ENCODE results near the gene MET. TPM values are rescaled to one million over a fixed set of nuclear protein-coding genes. Genes with fewer than 3 reads are reported as not detected.

The MET gene
- total RNA-seq, 2 donors from 2014 or later, result 0.33 to 3.6 TPM

DNA sequence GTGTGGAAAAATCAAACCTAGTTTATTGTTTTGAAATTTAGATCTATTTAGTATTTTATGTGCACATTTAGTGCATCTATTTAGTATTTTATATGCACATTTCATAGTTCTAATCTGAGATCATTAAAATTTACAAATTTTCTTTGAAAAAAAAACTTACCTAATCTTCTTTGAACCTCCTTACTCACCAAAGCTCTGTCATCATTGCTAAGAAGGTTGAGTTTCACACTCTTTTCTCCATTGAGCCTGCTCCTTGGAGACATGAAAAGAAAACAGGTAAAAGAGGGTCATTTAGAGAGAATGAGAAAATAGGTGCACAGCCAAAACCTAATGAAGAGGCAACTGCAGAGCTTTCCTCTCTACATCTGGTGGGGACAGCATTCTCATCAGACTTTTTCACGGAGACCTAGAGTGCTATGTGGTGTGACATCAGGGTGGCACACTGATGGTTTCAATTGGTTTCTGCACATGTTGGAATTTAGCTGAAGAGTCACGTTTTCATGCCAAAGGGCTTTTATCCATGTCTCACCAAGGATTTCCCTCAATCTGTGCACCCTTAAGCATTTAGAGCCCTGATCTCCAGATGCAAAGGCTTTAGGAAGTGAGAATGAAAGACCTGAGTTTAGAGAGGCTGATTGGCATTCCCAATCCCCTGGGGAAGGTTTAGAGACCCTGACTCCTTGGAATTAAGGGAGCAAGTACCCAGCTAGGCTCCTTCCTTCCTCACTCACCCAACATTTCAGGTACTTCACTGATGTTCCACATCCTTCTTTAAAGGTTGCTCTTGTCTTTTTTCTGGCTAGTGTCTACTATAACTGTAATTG, 101.1 kb downstream of the MET start:
- Mint-ChIP-seq H3K27me3 (peaks cover 0 to 9% of the 10 kb centered on the region in 2 donors), H3K4me3 (no peak overlapping the region), H3K36me3 (no peaks in the 10 kb centered on the region), H3K27ac (no peak overlapping the region), H3K4me1 (ENCODE audit: low read depth in 2 of 2) (no peaks in the 10 kb centered on the region), H3K9me3 (no peaks in the 10 kb centered on the region)
- DNase-seq (ENCODE audit: low spot score) (no peak), ATAC-seq (no peak)

DNA sequence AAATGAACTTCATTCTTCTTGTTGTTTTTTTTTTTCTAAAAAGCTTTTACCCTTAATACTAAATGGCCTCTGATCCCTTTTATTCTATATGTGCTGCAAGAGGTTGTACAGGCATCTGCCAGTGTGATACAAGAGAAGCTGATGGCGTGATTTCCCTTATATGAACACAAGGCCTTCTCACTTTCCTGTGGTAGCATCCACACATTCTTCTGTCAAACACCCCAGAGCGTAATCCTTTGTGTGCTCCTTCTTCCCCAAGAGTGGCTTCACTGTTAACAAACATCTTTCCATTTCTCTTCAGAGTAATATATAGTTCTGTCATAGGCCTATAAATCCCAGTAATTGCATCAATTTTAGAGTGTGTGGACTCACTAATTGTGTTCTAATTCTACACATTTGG, 104.0 kb downstream of the MET start:
- Mint-ChIP-seq H3K27ac (no peak overlapping the region), H3K4me3 (no peak overlapping the region), H3K9me3 (no peaks in the 10 kb centered on the region), H3K36me3 (no peaks in the 10 kb centered on the region), H3K27me3 (peaks cover 0 to 3% of the 10 kb centered on the region in 2 donors), H3K4me1 (ENCODE audit: low read depth in 2 of 2) (no peaks in the 10 kb centered on the region)
- no peak for DNase-seq (ENCODE audit: low spot score)
- no peak for ATAC-seq

DNA sequence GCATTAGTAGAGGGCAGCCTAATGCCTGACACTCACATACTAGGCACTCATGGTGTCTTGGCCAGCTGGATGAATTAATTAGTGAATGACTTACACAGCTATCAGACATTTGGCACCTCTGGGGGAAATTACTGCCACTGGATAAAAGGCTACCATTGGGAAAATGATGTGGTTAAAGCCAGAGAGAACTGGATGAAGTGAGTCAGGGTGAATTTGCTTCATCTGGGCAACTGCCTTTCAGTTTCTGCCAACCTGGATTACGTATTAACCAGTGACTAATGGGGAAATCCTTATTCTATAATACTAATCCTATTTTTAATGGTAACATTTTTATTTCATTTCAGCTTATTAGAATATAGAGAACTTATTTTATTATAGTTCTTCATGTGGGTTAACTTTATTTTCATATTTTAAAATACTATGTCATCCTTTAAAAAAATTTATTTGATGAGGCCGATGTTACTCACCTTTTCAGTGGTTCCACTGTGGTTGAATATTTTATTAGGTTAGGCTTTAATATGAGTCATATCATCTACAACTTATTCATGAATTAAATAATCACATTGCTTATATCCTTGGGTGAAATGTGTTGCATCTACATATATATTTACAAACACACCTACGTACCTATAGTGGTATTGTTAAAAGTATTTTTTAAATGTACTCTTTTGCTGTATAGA, 104.8 kb downstream of the MET start:
- no peak for DNase-seq (ENCODE audit: low spot score)
- ATAC-seq, result no peak
- no peaks in the 10 kb centered on the region for H3K36me3 Mint-ChIP-seq
- H3K4me1 Mint-ChIP-seq (ENCODE audit: low read depth in 2 of 2), result no peaks in the 10 kb centered on the region
- H3K4me3 Mint-ChIP-seq, result no peak overlapping the region
- no peaks in the 10 kb centered on the region for H3K9me3 Mint-ChIP-seq
- peaks cover 0 to 3% of the 10 kb centered on the region in 2 donors for H3K27me3 Mint-ChIP-seq
- H3K27ac Mint-ChIP-seq, result no peak overlapping the region

DNA sequence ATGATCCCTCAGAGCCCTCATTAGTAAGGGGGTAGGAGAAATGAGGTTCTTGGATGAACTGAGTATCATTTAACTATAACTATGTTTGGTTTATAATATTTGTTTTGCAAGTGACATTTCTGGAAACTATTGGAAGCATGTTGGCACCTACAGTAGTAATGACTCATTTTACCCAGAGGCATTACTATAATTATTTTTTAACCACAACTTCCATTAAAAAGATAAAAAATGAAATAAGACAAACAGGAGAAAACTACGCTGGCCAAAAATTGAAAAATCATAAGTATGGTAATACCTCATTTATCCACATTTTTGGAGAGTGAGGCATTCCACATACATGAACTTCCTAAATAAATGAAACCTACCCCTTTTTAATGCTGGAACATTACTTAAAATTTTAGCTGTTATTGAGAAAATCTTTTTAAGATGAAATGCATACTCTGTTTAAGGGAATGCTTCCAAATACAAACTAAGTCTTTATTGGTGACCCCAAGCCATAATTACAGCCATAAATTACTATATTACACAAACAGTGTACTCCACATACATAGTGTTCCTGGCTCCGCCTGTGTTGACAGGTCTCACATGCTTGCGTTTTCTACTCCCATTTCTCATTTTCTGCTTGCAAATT, 105.8 kb downstream of the MET start:
- H3K4me3 Mint-ChIP-seq, result no peak overlapping the region
- H3K4me1 Mint-ChIP-seq (ENCODE audit: low read depth in 2 of 2), result no peaks in the 10 kb centered on the region
- no peaks in the 10 kb centered on the region for H3K9me3 Mint-ChIP-seq
- DNase-seq (ENCODE audit: low spot score) (no peak), ATAC-seq (no peak)
- H3K27me3 Mint-ChIP-seq, result peaks cover 0 to 3% of the 10 kb centered on the region in 2 donors
- H3K36me3 Mint-ChIP-seq, result no peaks in the 10 kb centered on the region
- H3K27ac Mint-ChIP-seq, result no peak overlapping the region

DNA sequence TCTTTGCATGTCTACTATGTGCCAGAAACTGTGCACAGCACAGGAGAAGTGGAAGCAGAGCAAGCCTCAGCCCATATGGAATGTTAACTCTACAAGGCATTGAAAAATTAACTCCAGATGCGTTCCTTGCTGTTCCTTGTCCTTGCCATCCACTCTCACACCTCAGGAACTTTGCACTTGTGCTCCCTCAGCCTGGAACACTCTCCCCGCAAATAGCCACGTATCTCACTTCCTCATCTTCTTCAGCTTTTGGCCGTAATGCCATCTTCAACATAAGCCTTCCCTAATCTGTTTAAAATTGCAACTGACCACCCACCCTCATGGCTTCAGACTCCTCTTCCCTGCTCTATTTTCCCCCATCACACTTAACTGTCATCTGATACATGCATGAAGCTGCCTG, 107.2 kb downstream of the MET start:
- H3K27ac Mint-ChIP-seq, result no peak overlapping the region
- H3K36me3 Mint-ChIP-seq, result no peaks in the 10 kb centered on the region
- H3K4me3 Mint-ChIP-seq, result no peak overlapping the region
- DNase-seq (ENCODE audit: low spot score) (no peak), ATAC-seq (no peak)
- no peaks in the 10 kb centered on the region for H3K9me3 Mint-ChIP-seq
- H3K4me1 Mint-ChIP-seq (ENCODE audit: low read depth in 2 of 2), result no peaks in the 10 kb centered on the region
- no peaks in the 10 kb centered on the region for H3K27me3 Mint-ChIP-seq

DNA sequence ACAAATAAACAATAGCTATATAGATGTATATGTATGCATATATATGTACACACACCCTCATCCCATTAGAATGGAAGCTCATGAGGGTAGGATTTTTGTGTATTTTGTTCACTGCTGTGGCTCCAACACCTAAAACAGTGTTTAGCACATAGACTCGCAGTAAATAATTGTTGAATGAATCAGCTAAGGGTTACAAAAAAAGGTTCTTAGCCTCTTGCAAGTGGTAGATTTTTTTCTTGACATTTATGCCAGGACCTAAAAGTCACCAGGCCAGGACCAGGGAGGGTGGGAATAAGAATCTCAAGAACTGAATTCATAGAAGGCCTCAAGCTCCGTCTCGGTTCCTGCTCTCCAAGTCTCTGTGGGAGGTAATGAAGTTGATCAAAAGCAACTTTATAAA, 107.9 kb downstream of the MET start:
- H3K36me3 Mint-ChIP-seq, result no peaks in the 10 kb centered on the region
- H3K27ac Mint-ChIP-seq, result no peak overlapping the region
- H3K4me1 Mint-ChIP-seq (ENCODE audit: low read depth in 2 of 2), result no peaks in the 10 kb centered on the region
- H3K9me3 Mint-ChIP-seq, result no peaks in the 10 kb centered on the region
- no peaks in the 10 kb centered on the region for H3K27me3 Mint-ChIP-seq
- no peak for DNase-seq (ENCODE audit: low spot score)
- ATAC-seq, result no peak
- H3K4me3 Mint-ChIP-seq, result no peak overlapping the region

DNA sequence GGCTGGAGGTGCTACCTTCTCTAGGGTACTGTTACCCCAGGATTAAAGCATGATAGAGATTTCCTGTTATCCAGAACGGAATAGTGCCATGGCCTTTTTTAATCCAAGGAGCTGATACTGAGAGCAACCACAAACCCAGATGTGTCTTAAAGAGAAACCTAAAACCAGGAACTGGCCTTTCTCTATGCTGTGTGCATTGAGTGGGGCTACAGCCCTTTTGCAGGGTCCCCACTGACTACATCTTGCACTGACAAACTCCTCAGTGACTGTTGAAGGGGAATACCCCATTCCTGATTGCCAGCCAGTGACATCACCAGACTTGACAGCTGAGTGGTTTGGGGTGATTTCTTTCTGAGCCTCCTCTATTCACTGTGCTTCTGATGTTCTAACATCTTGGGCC, 108.5 kb downstream of the MET start:
- Mint-ChIP-seq H3K4me3 (no peak overlapping the region), H3K36me3 (no peaks in the 10 kb centered on the region), H3K27me3 (no peaks in the 10 kb centered on the region), H3K27ac (no peak overlapping the region), H3K4me1 (ENCODE audit: low read depth in 2 of 2) (no peaks in the 10 kb centered on the region), H3K9me3 (no peaks in the 10 kb centered on the region)
- ATAC-seq, result peak in 1 of 2 donors; percentile 28
- no peak for DNase-seq (ENCODE audit: low spot score)

DNA sequence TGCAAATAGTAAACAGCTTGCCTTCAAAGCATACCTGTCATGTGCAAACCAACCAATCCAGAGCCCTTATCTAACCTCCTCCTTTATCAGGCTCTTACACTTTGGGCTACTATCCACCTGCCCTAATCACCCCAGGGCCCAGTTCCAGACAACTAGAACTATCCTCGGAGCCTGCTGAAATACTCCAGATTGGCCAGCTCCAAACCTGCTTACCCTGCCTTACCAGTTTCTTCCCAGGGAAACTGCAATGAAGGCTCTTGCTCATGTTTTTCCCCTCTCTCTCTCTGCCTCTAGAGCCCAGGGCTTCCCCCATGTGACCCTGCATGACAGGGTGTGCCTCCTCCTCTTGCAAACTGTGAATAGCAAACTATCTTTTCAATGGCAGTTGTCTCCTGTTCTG, 109.0 kb downstream of the MET start:
- Mint-ChIP-seq H3K4me1 (ENCODE audit: low read depth in 2 of 2) (no peaks in the 10 kb centered on the region), H3K36me3 (no peaks in the 10 kb centered on the region), H3K27me3 (no peaks in the 10 kb centered on the region), H3K27ac (no peak overlapping the region), H3K9me3 (no peaks in the 10 kb centered on the region), H3K4me3 (no peak overlapping the region)
- DNase-seq (ENCODE audit: low spot score), result no peak
- ATAC-seq, result no peak

DNA sequence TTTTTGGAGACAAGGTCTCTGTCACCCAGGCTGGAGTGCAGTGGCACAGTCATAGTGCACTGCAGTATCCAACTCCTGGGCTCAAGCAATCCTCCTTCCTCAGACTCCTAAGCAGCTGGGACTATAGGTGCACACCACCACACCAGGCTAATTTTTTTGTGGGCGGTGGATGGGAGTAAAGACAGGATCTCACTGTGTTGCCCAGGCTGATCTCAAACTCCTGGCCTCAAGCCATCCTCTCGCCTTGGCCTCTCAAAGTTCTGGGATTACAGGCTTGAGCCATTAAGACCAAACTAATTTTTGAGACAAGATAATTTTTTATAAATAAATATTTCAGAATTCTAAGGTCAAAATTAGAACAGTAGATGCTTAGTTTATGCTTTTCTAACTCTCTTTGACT, 109.6 kb downstream of the MET start:
- Mint-ChIP-seq H3K4me1 (ENCODE audit: low read depth in 2 of 2) (no peaks in the 10 kb centered on the region), H3K27ac (no peak overlapping the region), H3K27me3 (no peaks in the 10 kb centered on the region), H3K9me3 (no peaks in the 10 kb centered on the region), H3K36me3 (no peaks in the 10 kb centered on the region), H3K4me3 (no peak overlapping the region)
- no peak for DNase-seq (ENCODE audit: low spot score)
- ATAC-seq, result no peak

DNA sequence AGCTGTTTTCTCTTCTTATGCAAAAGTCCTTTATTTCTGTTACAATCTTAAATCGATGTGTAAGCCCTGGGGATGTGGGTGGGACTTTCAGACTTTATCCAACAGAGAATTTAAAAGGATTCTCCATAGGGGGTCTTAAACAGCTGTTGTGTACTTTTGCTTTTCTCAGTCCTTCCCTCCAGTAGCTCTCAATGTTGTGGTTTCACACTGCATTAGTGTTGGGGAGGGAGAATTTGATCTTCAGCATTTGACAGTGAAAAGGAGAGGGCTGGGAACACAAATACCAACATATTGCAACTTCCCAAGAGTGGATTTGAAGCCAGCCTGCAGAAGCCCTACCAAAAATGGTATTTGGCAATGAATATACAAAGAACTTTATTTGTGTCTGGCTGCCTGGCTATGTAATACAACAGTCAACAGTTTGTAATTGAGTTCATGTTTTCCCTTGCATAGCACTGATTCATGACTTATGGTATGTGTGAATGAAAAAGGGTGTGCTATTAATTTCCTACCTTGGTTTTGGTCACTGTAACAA, 110.2 kb downstream of the MET start:
- Mint-ChIP-seq H3K27ac (no peak overlapping the region), H3K27me3 (no peaks in the 10 kb centered on the region), H3K36me3 (no peaks in the 10 kb centered on the region), H3K4me1 (ENCODE audit: low read depth in 2 of 2) (no peaks in the 10 kb centered on the region), H3K4me3 (no peak overlapping the region), H3K9me3 (no peaks in the 10 kb centered on the region)
- ATAC-seq (no peak), DNase-seq (ENCODE audit: low spot score) (no peak)

DNA sequence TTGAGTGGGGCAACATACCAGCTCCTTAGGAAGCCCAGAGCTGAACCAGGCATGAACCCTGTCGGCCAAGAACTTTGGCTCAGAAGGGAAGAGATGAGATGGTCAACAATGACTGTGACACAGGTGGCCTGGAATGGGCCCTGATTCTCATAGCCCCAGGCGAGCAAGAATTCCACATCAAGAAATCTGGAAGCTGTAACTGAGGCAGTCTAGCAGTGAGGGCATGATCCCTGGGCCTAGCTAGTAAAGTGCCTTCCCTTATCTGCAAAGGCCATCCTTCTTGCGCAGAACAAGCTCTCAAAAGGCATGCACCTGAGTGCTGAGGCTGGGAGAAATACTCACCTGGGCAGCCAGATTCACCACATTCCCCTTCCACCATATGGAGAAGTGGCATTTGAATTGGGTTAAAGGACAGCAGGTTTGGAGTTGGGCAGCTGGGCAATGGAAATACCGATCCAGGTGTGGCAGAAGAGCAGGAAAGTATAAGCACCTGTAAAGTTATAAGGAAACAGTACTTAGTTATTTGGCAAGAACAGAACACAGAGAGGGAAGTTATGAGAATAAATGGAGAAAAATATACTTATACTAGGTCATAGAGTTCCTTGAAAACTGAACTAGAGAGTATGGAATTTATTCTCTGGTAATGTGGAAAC, 111.8 kb downstream of the MET start:
- no peak for DNase-seq (ENCODE audit: low spot score)
- Mint-ChIP-seq H3K4me3 (no peak overlapping the region), H3K9me3 (no peaks in the 10 kb centered on the region), H3K4me1 (ENCODE audit: low read depth in 2 of 2) (no peaks in the 10 kb centered on the region), H3K36me3 (no peaks in the 10 kb centered on the region), H3K27me3 (no peaks in the 10 kb centered on the region), H3K27ac (no peak overlapping the region)
- no peak for ATAC-seq

DNA sequence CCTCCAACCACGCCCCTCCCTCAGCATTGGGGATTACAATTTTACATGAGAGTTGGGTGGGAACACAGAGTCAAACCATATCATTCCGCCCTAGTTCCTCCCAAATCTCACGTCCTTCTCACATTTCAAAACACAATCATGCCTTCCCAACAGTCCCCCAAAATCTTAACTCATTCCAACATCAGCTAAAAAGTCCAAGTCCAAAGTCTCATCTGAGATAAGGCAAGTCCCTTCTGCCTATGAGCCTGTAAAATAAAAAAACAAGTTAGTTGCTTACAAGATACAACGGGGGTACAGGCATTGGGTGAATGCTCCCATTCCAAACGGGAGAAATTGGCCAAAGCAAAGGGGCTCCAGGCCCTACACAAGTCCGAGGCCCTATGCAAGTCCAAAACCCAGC, 112.7 kb downstream of the MET start:
- H3K4me3 Mint-ChIP-seq, result no peak overlapping the region
- no peaks in the 10 kb centered on the region for H3K27me3 Mint-ChIP-seq
- no peak overlapping the region for H3K27ac Mint-ChIP-seq
- ATAC-seq, result no peak
- H3K36me3 Mint-ChIP-seq, result no peaks in the 10 kb centered on the region
- no peaks in the 10 kb centered on the region for H3K4me1 Mint-ChIP-seq (ENCODE audit: low read depth in 2 of 2)
- no peaks in the 10 kb centered on the region for H3K9me3 Mint-ChIP-seq
- DNase-seq (ENCODE audit: low spot score), result no peak

DNA sequence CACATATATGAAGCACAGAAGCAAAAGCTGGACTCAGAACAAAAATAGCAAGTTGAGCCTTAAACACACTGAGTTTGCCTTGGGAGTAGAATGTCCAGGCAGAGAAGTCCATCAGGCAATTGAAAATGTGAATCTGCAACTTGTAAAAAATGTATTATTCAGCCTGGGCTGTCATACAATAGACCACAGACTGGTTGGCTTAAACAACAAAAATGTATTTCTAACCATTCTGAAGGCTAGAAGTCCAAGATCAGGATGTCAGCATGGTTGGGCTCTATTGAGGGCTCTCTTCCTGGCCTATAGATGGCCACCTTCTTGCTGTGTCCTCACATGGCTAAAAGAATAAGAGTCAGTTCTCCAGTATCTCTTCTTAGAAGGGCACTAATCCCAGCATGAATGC, 113.8 kb downstream of the MET start:
- Mint-ChIP-seq H3K27ac (no peak overlapping the region), H3K4me3 (no peak overlapping the region), H3K4me1 (ENCODE audit: low read depth in 2 of 2) (no peaks in the 10 kb centered on the region), H3K36me3 (no peaks in the 10 kb centered on the region), H3K9me3 (no peaks in the 10 kb centered on the region), H3K27me3 (peaks cover 0 to 4% of the 10 kb centered on the region in 2 donors)
- no peak for DNase-seq (ENCODE audit: low spot score)
- ATAC-seq, result no peak

Measured in natural killer cell treated with Interleukin-12 subunit alpha and Interleukin-12 subunit beta and Interleukin-15 and Interleukin-18, amount 100 ng/mL, for 72 hours (primary cell).